ENCODE results near the gene SSU72.

- TF ChIP-seq GATA2 (IDR thresholded peaks at IDR 0.05; ENCODE audit: low read depth, low read length) (no peak), GATA3 (IDR thresholded peaks at IDR 0.05; ENCODE audit: low read depth, low read length) (no peak)
Measured at GRCh38 chr1:1610796-1611195, 36.1 kb upstream of the SSU72 start.

Data from SH-SY5Y (cell line).